Stimulated activated naive CD8-positive, alpha-beta T cell treated with anti-CD3 and anti-CD28 coated beads, Interleukin-15, Interleukin-2, amounts not matched to agents 100 U/mL and 50 U/mL, for 24 hours (primary cell): ENCODE data around the gene ACVRL1.

Experiments used
- ATAC-seq: fragments of 150-1000 bp; cut with Tn5 transposase; one replicate; pipeline ENCODE4 v1.10.0; 2021
- DNase-seq: peaks from one replicate; pipeline ENCODE4 v3.0.0; 2021

Gene ACVRL1

GRCh38 chr12:51907083-51907855 is at the start of gene ACVRL1:
Gene ACVRL1 (plus strand): TSS chr12:51907504. CDS start chr12:51912475, 4,971 bp downstream.
- ATAC-seq = no peak
- no peak for DNase-seq

- DNase-seq (no peak), ATAC-seq (no peak)
These were observed 46.3 kb upstream of the ACVRL1 start for GRCh38 chr12:51860986-51861385.

DNA sequence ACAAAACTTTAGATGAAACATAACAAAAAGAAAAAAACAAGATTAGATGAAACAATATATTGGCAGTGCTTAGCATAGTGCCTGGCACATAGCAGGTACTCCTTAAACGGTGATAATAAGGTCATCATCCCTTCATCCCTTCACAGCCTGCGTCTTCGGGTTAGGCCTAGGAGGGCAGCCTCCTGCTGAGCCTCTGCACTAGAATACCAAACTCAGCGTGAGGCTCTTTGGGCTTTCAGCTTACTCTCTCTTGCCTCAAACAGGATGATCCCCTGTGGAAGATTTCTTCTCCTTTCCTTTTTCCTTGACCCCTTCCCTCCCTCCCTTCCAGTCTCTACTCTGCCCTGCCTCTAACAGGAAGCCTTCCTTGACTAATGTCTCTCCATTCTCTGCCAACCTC is 44.4 kb upstream of the ACVRL1 start:
- DNase-seq (no peak), ATAC-seq (no peak)

- peak; percentile 21 for ATAC-seq
These were observed 43.9 kb upstream of the ACVRL1 start for GRCh38 chr12:51863363-51863932.

DNA sequence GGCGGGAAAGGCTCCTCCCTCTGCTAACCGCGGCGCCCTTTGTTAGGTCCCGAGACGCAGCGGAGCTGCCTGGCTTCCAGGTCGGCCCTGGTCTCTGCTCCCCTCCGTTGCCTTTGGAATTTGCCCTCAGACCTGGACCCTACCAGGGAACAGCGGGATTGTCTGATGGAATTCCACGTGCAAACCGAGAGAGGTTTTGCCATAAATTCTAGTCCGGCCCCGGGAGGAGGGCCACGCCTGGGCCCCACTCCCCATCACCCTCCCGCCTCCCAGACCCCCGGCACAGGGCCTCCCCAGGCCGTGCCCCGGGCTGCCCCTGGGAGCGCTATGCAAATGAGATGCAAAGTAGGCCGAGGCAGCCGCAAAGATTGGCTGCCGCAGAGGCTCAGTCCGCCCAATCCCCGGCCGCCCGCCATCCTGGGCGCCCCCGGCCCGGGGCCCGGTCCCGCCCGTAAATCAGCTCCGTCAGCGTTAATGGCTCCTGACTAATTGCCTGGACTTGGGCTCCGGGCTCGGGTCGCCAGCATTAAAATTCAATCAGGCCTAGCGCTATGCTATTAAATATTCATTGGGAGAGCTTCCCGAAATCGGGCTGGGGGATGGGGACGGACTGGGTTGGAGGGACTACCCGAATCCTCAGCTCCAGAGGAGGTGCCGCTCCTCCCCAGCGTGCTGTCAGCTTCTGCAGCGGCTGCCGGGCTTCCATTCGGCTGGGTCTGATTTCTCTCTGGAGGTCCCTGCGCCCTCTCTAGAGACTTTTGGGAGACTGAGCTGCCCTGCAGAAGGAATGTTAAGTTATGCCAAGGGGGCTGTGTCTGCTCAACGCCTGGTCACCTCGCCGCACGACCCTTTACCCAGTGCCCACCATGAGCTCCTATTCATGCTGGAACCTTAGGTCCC is 43.1 kb upstream of the ACVRL1 start:
- peak; percentile 57 for DNase-seq
- peak; percentile 70 for ATAC-seq

More at GRCh38 chr12:51863363-51863932, 43.9 kb upstream of the ACVRL1 start:
- no peak for DNase-seq

GRCh38 chr12:51864833-51865670 is 42.3 kb upstream of the ACVRL1 start:
- no peak for ATAC-seq
- DNase-seq = no peak

- no peak for DNase-seq
- no peak for ATAC-seq
These were observed 41.5 kb upstream of the ACVRL1 start for GRCh38 chr12:51865757-51866270.

DNA sequence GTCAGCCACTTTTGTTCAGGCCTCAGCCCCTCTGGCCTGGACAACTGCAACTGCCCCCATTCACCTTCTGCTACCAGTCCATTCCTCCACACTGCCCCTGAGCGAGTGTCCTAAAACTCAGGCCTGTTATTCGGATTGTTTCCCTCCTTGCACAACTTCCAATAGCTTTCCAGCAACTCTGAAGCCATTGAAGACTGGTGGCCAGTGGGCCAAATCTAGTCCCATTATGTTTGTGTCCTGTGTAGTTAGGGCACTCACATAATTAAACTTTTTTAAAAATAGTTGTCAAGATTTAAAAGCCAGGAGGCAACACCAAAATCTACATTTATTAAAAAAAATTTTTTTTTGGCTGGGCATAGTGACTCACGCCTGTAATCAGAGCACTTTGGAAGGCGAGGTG is 41.0 kb upstream of the ACVRL1 start:
- DNase-seq (no peak), ATAC-seq (no peak)

DNA sequence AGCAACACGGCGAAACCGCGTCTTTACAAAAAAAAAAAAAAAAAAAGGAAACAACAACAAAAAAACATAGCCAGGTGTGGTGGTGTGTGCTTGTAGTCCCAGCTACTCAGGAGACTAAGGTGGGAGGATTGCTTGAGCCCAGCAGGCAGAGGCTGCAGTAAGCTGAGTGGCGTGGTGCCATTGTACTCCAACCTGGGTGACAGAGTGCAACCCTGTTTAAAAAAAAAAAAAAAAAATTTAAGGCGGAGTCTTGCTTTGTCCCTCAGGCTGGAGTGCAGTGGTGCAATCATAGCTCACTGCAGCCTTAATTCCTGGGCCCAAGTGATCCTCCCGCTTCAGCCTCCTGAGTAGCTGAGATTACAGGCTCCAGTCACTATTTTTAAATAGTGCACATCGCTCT is 40.5 kb upstream of the ACVRL1 start:
- DNase-seq (no peak), ATAC-seq (no peak)

DNA sequence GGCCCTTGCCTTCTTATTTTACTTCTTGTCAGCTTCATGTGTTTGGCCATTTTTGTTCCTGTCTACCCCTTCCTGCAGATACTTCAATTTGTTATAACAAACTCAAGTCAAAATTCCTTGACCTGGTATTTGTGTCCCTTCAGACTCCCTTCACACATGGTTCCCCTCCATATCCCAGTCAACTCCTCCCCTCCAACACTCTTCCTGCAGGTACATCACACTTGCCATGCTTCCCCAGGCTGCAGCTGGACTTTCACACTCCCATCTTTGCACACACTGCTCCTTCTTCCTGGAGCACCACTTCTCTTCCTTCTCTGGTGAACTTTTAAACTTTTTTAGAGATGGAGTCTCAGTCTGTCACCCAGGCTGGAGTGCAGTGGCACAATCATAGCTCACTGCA is 39.9 kb upstream of the ACVRL1 start:
- ATAC-seq = no peak
- no peak for DNase-seq

- ATAC-seq (no peak), DNase-seq (no peak)
These were observed 39.4 kb upstream of the ACVRL1 start for GRCh38 chr12:51867796-51868428.

DNA sequence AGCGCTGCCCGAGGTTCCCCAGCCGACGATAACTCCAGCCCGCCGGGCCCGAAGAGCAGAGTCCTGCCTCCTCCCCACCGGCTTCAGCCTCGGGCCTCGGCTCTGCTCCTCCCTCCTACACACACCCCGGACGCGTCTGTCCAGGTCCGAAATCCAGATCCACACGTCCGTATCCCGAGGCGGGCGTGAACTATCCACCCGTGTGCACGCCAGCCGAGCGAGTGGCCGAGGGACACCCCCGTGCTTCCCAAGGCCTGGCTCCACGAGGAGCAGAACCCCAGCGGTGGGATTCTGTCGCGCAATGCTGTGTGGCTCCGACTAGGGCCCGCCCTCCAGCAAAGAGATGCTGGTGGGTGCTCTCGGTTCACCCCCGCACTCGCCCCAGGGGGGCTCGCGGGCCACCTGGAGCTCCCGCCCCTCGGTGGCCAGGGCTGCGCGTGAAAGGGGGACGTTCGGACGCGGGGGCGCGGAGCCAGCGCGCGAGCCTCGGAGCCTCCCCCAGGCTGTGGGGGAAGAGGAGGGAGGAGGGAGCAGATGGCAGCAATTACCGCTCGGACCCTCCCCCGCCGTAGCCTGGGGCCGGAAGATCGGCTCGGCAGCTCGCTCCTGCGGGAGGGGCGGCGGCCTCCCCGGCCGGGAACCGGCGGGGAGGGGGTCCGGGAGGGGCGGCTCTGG is 38.3 kb upstream of the ACVRL1 start:
- ATAC-seq (no peak), DNase-seq (no peak)

GRCh38 chr12:51869496-51869865 is 37.8 kb upstream of the ACVRL1 start:
- DNase-seq (no peak), ATAC-seq (no peak)

- ATAC-seq (no peak), DNase-seq (no peak)
These were observed 37.4 kb upstream of the ACVRL1 start for GRCh38 chr12:51869931-51870330.

- ATAC-seq = peak; percentile 17
- DNase-seq = no peak
These were observed 36.8 kb upstream of the ACVRL1 start for GRCh38 chr12:51870504-51870903.

GRCh38 chr12:51871126-51871525 is 36.2 kb upstream of the ACVRL1 start:
- ATAC-seq (no peak), DNase-seq (no peak)

DNA sequence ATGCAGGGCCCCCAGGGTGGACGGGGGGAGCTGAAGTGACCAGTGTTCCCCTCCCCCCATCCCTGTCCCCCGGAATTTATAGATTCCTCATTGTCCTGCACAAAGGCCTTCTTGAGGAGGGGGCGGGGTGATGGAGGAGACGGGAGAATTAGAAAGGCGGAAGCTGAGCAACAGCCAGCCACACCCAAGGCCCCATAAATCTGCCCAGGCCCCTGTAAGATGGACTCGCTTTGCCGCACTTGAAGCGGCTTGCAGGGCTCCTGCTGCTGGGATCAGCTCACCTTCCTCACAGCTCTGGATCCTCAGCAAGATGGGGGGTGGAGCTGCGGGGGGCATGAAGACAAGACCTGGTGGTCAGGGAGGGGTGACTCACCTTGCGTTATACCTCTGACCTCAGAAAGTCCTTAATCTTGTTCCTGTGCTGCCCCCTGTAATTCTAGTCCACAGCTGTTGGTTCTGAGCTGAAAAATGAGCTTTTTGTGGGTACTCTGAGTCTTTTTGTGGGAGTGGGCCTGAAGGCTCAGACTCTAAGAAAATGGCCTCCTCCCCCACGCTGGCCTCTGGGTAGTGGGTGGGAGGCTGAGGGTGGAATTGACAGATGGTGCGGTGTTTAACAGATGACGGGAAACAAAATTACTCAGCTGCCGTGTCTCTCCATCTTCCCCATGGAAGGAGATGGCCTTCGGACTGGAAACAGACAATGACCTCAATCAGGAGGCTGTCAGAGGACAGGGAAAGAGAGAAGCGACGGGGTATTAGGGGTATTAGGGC is 35.2 kb upstream of the ACVRL1 start:
- DNase-seq = no peak
- ATAC-seq = no peak

DNA sequence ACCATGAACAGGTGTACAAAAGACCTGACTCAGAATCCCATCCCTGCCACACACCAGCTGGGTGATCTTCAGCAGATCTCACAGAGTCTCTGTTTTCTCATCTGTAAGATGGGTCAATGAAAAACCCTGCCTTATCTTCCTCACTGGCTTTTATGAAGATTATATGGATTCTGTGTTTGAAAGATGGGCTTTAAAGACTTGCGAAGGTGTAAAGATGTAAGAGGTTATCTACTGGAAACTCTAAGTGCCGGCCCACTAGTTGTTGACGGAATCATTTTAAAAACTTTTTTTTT is 34.7 kb upstream of the ACVRL1 start:
- ATAC-seq = no peak
- DNase-seq = no peak

GRCh38 chr12:51873251-51873994 is 33.9 kb upstream of the ACVRL1 start:
- ATAC-seq (no peak), DNase-seq (no peak)
